HG03280 (cell line): ENCODE results near the gene PGM1.
A peak's percentile ranks its signal among the peaks of the same experiment; 100 is the strongest.
"Not testable (repeated sequence)": the region's sequence is repeated elsewhere in the genome, so short reads cannot be mapped to it uniquely, and the experiment has no call there.

ENCODE experiments used
- ATAC-seq: cut with Tn5 transposase; IDR thresholded peaks from one replicate; pipeline ENCODE4 v1.9.1; 2021; ENCODE audit warnings: mild to moderate bottlenecking, moderate library complexity; ENCODE audit not compliant: unreplicated experiment

The PGM1 gene

DNA sequence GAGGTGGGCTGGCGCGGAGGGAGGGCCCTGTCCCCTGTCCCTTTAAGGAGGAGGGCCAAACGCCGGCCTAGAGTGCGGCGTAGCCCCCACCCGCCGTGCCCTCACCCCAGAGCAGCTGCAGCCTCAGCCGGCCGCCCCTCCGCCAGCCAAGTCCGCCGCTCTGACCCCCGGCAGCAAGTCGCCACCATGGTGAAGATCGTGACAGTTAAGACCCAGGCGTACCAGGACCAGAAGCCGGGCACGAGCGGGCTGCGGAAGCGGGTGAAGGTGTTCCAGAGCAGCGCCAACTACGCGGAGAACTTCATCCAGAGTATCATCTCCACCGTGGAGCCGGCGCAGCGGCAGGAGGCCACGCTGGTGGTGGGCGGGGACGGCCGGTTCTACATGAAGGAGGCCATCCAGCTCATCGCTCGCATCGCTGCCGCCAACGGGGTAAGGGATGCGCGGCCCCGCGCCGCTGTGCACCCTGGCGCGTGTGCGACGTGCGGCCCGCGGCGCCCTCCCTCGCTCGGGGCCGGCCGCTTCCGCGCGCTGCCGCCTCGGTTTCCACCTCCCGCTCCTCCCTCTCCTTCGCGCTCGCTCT, at the start of gene PGM1:
Gene PGM1, plus strand, starts transcription at position 109 of the 583 bp plus-strand sequence. Its CDS starts 78 bp downstream, at position 187.
- ATAC-seq = peak; percentile 72

DNA sequence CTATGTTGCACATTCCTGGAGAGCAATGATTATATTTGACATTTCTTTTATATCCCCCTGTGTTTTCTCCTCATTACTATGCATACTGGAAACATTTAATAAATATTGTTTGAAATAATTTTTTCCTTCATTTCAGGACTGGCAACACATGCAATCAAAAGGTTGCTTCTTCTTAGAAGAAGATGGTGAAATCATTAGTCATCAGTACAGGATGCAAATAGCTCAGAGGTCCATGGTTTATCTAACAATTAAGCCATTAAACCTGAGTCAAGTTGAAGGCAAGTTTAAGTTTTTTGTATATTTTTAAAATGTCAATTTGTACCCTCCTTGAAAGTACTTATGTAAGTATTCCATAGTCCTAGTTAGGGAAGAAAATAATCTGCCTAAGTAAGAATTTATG, 47.4 kb upstream of the PGM1 start:
- no peak for ATAC-seq

DNA sequence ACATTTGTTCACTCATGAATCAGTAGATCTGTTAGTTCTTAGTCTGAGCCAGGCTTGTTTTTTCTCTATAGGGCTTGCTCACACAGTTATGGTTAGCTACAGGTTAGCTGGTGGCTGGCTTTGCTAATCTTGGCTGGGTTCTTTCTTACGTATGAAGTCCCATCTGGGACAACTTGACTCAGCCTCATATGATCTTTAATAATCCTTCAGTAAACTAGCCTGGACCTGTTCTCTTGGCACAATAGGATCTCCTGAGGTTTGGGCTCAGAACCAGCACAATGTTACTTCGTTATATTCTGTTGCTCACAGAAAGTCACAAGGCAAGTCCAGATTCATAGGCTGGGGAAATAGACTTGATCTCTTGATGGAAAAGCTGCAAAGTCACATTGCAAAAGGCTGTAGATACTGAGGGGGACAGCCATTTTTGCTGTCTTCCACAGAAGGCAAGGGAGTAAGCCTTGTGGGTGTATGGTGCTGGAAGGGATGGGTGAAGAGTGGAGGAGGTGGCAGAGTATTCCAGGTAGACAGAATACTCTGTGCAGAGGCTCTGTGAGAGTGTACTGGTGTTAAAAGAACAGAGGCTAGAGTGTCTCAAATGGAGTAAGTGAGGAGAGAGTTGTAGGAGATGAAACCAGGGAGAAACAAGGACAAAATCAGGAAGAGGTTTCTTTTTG, 45.5 kb upstream of the PGM1 start:
- ATAC-seq = no peak

DNA sequence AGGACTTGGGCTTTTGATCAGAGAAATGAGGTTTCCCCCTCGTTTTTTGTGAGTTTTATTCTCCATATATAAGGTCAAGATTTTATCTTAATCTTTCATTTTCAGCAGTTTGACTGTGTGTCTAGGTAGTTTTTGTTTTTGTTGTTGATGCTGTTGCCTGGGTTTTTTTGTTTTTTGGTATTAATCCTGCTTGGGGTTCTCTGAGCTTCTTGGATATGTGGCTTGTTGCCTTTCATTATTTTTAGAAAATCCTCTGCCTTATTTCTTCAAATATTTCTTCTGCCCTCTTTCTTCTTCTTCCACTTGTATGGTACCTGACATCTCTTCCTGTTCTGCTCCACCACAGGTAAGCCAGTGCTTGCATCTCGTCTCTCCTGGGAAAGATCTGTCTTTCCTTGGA, 44.9 kb upstream of the PGM1 start:
- no peak for ATAC-seq

DNA sequence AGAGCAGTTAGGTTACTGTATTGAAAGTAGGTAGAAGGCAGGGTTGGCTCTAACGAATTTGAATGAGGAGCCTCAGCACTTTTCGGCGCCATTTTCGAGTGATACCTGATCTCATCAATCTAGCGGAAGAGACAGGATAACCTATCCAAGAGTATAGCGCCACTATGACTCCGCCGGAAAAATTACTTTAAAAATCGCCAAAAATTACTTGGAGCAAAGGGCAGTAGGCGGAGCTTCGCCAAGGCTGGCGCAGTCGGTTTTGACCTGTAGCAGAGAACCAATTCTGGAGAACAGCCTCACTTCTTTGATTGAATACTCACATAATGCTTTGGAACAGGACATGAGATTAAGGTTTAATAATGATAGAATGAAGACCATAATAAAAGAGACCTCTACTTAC, 44.3 kb upstream of the PGM1 start:
- no peak for ATAC-seq

DNA sequence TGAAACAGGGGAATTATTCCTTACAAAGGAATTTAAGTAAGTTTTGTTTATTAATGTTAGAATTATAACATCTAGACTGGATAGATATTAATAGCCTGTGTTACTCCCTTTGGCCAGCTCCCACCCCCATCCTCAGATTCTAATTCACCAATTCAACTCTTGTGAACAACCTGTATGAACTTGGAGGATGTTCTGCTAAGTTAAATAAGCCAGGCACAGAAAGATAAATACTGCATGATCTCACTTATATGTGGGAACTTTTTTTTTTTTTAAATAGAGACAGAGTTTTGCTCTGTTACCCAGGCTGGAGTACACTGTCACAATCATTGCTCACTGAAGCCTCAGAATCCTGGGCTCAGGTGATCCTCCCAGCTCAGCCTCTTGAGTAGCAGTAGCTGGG, 37.7 kb upstream of the PGM1 start:
- ATAC-seq = no peak

DNA sequence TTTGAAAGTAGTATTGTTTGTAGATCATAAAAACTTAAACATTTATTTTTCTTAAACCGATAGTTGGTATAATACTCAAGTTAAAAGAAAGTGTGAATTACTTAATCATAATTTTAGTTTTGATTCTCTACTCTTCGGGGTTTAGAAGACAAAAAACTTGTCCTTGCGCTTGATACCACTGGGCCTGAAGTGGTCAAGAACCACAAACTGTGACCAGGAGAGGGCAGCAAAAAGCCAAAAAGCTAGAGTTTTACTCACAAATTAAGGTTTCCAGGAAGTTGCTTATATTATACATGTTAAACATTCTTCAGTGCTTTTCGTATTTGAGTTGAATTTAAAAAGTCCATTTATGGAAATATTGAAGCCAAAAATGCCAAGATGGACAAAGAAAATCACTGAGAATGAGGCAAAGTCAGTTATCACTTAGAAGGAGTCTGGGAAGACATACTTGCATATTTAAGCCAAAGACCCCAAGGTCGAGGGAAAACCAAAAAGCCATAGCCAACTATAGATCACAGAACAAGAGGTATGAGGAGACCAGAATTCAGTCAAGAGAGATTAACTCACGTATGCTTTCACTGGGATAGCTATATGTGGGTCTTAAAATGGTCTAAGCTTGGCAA, 35.7 kb upstream of the PGM1 start:
- no peak for ATAC-seq

DNA sequence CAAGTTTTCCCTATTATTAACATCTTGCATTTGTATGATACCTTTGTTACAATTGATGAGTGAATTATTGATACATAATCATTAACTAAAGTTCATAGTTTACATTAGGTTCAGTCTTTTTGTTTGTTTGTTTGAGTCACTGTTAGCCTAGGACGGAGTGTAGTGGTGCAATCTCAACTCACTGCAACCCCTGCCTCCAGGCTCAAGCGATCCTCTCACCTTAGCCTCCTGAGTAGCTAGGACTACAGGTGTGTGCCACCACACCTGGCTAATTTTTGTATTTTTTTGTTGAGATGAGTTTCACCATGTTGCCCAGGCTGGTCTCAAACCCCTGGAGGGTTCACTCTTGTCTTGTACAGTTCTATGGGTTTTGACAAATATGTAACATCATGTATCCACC, 33.9 kb upstream of the PGM1 start:
- no peak for ATAC-seq

DNA sequence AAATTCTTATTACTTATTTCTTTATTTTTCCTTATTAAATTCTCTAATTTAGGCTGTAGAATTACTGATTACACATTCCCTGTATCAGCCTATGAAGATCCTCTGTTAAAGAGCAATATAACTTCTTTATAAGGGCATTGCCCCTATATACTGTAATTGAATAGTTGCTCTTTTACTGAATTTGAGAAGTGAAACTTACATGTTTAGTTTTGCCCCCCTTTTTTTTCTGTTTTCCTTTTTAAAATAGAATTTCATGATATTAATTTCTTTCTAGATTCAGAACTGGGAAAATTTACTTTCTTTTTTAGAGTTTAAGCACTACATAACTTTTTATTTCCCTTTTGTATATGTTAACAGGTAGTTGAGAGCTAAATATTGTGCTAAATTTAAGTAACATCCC, 29.5 kb upstream of the PGM1 start:
- ATAC-seq = no peak

DNA sequence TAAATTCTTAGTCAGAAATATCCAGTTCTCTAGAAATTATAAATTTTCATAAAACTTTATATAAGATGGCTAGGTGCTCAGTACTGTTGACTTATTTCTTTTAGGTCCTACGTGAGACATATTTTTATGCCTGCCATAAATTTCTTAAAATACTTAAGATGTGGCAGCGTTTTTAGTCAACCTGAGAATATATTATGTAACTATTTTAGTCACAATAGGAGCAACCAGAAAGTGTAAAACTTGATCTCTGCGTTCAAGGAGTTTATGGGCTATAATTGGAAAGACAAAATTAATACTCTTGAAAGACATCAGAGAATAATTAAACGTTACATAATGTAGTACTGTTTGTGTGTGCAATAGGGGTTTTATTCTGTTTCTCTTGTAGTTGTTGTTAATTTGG, 24.1 kb upstream of the PGM1 start:
- no peak for ATAC-seq

DNA sequence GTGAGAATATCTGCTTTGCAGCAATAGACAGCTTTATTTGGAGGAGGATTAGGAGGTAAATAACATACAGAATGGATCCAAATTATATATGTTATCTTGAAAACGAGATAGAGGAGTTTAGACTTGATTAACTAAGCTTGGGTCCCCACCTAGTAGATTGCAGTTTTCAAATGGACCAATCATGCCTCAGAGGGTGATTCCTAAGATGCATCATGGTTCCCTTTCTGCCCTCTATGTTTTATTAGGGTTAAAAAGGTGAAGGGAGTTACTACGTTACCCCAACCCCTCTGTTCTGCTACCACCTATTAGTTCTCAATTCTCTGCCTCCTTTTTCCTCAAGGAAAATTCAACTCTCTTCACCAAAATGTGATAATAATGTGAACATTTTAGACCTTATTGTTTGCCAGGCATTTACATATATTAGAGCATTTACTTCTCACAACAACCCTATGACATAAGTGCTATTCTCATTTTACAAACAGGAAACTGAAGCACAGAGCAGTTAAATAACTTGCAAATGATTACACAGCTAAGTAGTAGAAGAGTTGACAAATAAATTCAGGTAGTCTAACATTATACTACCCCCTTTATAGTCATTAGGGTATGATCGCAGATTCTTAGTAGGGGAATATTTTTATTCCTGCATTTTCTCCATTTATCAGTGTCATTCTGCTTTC, 23.4 kb upstream of the PGM1 start:
- ATAC-seq = no peak

DNA sequence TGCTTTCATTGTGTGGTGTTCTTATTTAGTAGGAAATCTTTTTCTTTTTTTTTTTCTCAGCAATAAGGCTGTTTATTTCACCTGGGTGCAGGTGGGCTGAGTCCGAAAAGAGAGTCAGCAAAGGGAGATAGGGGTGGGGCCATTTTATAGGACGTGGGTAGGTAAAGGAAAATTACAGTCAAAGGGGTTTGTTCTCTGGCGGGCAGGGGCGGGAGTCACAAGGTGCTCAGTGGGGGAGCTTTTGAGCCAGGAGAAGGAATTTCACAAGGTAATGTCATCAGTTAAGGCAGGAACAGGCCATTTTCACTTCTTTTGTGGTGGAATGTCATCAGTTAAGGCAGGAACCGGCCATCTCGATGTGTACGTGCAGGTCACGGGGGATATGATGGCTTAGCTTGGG, 20.5 kb upstream of the PGM1 start:
- ATAC-seq = not testable (repeated sequence)

DNA sequence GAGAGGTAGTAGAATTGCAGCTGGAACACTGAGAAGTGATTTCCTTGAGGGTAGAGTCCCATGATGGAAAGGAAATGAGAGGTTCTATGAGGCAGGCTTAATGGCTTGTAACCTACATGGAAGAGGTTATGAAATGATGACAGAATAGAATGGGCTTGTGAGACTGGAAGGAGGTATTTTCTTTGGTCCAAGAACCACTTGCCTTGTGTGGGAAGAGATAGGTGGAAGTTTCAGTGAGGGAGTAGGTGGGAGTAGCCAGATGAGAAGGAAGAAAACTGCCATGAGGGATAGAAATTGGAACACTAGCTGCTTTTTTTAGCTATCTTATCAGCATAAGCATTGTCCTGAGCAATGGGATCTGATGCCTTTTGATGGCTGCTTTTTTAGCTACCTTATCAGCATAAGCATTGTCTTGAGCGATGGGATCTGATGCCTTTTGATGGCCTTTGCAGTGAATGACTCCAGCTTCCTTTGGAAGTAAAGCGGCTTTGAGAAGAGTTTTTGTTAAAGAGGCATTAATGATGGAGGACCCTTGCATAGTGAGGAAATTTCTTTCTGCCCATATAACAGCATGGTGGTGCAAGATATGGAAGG, 18.9 kb upstream of the PGM1 start:
- not testable (repeated sequence) for ATAC-seq

DNA sequence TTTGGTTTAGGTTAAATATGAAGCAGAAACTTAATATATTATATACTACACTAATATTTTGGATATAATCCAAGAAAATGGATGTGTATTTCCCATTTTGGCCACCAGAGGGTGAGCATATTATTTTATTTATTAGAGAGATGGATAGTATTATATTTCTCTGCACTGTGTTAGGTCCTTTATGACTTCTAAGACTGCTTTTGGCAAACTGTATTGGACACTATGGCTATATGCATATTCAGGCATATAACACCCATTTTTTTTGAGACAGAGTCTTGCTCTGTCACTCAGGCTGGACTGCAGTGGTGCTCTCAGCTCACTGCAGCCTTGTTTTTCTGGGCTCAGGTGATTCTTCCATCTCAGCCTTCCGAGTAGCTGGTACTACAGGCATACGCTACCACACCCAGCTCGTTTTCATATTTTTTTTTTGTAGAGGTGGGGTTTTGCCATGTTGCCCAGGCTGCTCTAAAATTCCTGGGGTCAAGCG, 17.8 kb upstream of the PGM1 start:
- ATAC-seq = no peak

DNA sequence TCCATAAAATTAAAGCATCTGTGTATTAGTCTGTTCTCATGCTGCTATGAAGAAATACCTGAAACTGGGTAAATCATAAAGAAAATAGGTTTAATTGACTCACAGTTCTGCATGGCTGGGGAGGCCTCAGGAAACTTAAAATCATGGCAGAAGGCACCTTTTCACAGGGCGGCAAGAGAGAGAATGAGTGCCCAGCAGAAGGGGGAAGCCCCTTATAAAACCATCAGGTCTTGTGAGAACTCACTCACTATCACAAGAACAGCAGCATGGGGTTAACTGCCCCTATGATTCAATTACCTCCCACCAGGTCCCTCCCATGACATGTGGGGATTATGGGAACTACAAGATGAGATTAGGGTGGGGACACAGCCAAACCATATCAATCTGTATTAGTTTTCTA, 6.9 kb upstream of the PGM1 start:
- not testable (repeated sequence) for ATAC-seq

DNA sequence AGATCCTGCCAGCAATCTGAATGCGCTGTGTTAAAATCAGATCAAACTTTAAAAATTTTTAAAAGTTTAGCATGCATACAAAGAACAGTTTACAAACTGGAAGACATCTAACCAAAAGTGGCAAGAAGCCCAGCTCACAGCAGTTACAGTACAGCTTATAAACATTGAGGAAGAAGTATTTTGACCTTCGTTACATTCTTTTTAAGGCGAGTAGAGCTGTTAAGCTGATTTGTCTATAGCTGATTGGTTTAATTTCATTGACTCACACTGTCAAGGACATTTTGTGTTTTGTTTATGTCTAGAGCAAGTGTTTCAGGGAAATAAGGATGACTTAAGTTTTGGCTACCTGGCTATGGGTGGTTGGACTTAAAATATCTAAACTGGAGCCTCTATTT, 3.0 kb upstream of the PGM1 start:
- no peak for ATAC-seq

DNA sequence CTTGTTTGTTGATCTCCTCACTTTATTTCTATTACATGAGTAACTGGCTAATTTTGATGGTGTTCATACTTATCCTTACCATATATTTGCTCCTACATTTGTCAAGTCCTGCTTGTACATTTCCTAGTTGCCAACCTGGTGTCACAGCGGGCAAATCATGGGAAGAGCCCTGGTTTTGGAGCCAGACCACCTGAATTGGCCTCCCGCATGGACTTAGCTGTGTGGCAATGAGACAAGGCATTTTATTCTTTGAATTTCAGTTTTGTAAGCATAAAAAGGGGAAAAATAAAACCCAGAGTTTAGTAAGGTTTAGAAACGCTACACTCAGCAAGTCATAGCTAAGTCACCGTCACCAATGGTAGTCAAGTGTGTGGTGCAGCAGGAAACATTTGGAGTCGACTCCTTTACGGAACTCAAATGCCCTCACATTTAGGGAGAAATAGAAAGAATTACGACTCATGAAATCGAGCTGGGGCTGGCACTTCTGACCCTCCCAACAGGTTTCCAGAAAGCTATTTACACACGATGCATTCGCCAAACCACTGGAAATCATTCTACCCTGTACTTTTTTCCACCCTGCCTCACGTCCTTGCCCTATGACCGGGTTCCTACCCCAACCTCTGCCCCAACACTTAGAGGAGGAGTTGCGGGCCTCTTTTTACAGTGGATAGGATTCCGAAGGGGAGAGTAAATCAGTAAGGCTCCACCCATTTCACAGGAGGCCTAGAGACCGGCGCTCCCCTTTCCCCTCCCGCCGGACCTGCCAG, 492 bp upstream of the PGM1 start:
- no peak for ATAC-seq

DNA sequence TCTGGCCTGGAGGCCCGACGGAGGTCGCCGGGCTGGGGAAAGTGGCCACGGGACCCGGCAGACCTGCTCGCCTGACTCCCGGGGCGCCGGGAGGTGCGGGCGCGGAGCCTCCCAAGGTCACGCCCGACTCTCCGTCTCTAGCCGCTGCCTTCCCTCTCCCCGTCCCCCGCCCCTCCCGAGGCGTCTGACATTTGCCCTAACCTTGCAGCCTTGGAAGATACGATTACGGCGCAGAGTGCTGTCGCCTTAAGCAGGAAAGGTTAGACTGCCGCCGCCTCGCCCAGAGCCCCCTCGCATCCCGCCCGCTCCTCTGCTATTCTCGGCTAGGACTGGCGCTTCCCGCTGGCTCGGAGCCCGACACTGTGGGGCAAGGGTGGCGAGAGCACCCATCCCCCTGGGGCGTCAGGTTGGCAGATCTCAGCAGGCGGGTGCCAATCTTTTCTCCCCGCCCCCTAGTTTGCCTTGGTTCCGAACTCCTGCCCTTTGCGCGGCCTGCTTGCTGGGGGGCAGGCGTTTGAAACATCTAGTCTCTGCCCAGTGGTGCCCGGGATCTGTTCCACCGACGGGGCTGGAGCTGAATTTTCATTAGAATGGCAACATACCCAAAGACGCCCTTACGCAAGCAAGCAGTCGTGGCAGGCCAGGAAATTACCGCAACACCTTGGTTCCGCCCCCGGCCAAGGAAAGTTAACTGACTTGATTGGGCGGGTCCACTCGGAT, 835 bp downstream of the PGM1 start:
- ATAC-seq = peak; percentile 59

DNA sequence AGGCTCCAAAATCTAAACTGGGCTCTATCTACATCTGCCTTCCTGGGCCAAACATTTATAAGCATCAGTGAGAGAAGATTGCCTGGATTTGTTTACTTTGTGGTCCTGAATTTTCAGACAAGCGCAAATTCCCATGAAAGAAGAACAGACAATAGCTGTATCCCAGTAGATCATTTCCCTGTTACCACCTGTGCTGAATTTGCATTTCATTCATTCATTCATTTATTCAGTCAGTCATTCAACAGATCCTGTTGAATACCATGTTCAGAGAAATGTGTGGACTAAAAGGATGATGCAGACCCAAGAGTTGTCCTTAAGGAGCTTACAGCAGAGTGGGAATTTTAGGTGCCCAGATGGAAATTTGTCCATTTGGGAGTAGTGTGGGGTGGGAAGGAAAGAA, 2.2 kb downstream of the PGM1 start:
- ATAC-seq = no peak

DNA sequence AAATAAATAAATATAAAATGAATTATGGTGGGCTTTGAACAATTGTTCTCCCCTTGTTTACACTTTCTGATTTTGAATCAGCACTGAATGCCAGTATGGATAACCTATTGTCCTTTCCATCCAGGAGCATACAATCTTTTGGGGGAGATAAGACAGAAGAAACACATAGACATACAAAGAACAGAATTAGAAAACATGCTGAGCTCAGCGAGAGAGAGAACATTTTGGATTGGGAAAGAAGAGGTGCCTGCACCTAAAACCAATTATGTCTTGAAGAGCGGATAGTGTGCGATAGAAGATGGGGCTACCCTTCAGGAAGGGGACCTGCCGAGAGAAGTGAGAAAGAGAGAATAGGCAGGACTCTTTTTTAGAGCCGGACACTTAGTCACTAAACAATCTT, 6.6 kb downstream of the PGM1 start:
- ATAC-seq = no peak
